Measurements from ENCODE around the gene TRPV3.
"Not testable (repeated sequence)": the region's sequence is repeated elsewhere in the genome, so short reads cannot be mapped to it uniquely, and the experiment has no call there.

TRPV3 gene

GRCh38 chr17:3557768-3558583, at the start of gene TRPV3:
Gene TRPV3, minus strand, starts transcription at chr17:3557812. Its CDS starts 2,962 bp downstream, at chr17:3554850.
- in situ Hi-C loops (cut with MboI; ENCODE audit: low sequenced_read_pairs) = no loop called here

- in situ Hi-C loops (cut with MboI; ENCODE audit: low sequenced_read_pairs) = no loop called here
These were observed 46.3 kb upstream of the TRPV3 start for GRCh38 chr17:3603870-3604259.

GRCh38 chr17:3603119-3603869, 45.7 kb upstream of the TRPV3 start:
- in situ Hi-C loops (cut with MboI; ENCODE audit: low sequenced_read_pairs) = no loop called here

GRCh38 chr17:3602499-3602898, 44.9 kb upstream of the TRPV3 start:
- in situ Hi-C loops (cut with MboI; ENCODE audit: low sequenced_read_pairs) = no loop called here

- in situ Hi-C loops (cut with MboI; ENCODE audit: low sequenced_read_pairs) = no loop called here
These were observed 43.1 kb upstream of the TRPV3 start for GRCh38 chr17:3600529-3601205.

- in situ Hi-C loops (cut with MboI; ENCODE audit: low sequenced_read_pairs) = no loop called here
These were observed 40.5 kb upstream of the TRPV3 start for GRCh38 chr17:3598078-3598477.

GRCh38 chr17:3596804-3597464, 39.3 kb upstream of the TRPV3 start:
- in situ Hi-C loops (cut with MboI; ENCODE audit: low sequenced_read_pairs) = no loop called here

GRCh38 chr17:3594976-3595375, 37.4 kb upstream of the TRPV3 start:
- in situ Hi-C loops (cut with MboI; ENCODE audit: low sequenced_read_pairs) = no loop called here

- in situ Hi-C loops (cut with MboI; ENCODE audit: low sequenced_read_pairs) = no loop called here
These were observed 36.6 kb upstream of the TRPV3 start for GRCh38 chr17:3594051-3594800.

- in situ Hi-C loops (cut with MboI; ENCODE audit: low sequenced_read_pairs) = no loop called here
These were observed 35.8 kb upstream of the TRPV3 start for GRCh38 chr17:3593384-3593783.

GRCh38 chr17:3592216-3592860, 34.7 kb upstream of the TRPV3 start:
- in situ Hi-C loops (cut with MboI; ENCODE audit: low sequenced_read_pairs) = no loop called here

GRCh38 chr17:3590768-3591167, 33.2 kb upstream of the TRPV3 start:
- in situ Hi-C loops (cut with MboI; ENCODE audit: low sequenced_read_pairs) = no loop called here

- in situ Hi-C loops (cut with MboI; ENCODE audit: low sequenced_read_pairs) = no loop called here
These were observed 32.6 kb upstream of the TRPV3 start for GRCh38 chr17:3590231-3590630.

- in situ Hi-C loops (cut with MboI; ENCODE audit: low sequenced_read_pairs) = no loop called here
These were observed 32.2 kb upstream of the TRPV3 start for GRCh38 chr17:3589784-3590183.

GRCh38 chr17:3585826-3586225, 28.2 kb upstream of the TRPV3 start:
- in situ Hi-C loops (cut with MboI; ENCODE audit: low sequenced_read_pairs) = no loop called here

GRCh38 chr17:3583456-3583855, 25.8 kb upstream of the TRPV3 start:
- in situ Hi-C loops (cut with MboI; ENCODE audit: low sequenced_read_pairs) = no loop called here

GRCh38 chr17:3582915-3583314, 25.3 kb upstream of the TRPV3 start:
- in situ Hi-C loops (cut with MboI; ENCODE audit: low sequenced_read_pairs) = no loop called here

- in situ Hi-C loops (cut with MboI; ENCODE audit: low sequenced_read_pairs) = not testable (repeated sequence)
These were observed 21.1 kb upstream of the TRPV3 start for GRCh38 chr17:3578667-3579066.

GRCh38 chr17:3576970-3577369, 19.4 kb upstream of the TRPV3 start:
- in situ Hi-C loops (cut with MboI; ENCODE audit: low sequenced_read_pairs) = no loop called here

- in situ Hi-C loops (cut with MboI; ENCODE audit: low sequenced_read_pairs) = no loop called here
These were observed 17.9 kb upstream of the TRPV3 start for GRCh38 chr17:3575511-3575910.

Measured in HL-60/S4 (cell line).